ENCODE results near the gene C1QTNF12. TPM values are rescaled to one million over a fixed set of nuclear protein-coding genes. Genes with fewer than 3 reads are reported as not detected.

The C1QTNF12 gene
- total RNA-seq, 2 donors from 2014 or later = 21.3 to 34.2 TPM

DNA sequence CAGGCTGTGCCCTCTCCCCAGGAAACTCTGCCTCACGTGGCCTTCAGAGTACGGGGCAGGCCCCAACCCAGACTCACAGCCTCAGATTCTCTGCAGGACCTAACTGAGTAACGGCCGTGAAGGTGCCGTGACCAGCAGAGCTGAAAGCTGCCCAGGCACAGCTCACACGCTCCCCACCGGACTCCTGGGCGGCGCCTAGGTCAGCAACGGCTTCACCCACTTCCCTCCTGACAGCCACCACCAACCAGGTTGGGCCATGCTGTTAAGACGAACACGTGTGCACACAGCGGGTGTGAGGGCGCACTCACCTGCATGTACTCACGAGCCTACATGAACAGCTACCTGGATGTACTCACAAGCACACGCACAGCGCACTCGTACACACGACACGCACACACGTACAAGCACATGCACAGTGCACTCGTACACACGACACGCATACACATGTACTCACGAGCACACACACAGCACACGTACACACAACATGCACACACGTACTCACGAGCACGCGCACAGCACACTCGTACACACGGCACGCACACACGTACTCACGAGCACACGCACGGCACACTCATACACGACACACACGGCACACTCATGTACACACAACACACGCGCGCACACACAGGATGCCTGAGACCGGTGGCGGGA, 23.8 kb downstream of the C1QTNF12 start:
- DNase-seq = no peak
- no peak overlapping the region for H3K9ac ChIP-seq (ENCODE audit: low read depth in 2 of 2, low read length in 2 of 2)
- no peaks in the 10 kb centered on the region for H3K27me3 ChIP-seq
- peaks cover 6% of the 10 kb centered on the region for H3K4me1 ChIP-seq
- H3K9me3 ChIP-seq = no peaks in the 10 kb centered on the region
- H3K27ac ChIP-seq = no peak overlapping the region
- TF ChIP-seq, protein P1, sequence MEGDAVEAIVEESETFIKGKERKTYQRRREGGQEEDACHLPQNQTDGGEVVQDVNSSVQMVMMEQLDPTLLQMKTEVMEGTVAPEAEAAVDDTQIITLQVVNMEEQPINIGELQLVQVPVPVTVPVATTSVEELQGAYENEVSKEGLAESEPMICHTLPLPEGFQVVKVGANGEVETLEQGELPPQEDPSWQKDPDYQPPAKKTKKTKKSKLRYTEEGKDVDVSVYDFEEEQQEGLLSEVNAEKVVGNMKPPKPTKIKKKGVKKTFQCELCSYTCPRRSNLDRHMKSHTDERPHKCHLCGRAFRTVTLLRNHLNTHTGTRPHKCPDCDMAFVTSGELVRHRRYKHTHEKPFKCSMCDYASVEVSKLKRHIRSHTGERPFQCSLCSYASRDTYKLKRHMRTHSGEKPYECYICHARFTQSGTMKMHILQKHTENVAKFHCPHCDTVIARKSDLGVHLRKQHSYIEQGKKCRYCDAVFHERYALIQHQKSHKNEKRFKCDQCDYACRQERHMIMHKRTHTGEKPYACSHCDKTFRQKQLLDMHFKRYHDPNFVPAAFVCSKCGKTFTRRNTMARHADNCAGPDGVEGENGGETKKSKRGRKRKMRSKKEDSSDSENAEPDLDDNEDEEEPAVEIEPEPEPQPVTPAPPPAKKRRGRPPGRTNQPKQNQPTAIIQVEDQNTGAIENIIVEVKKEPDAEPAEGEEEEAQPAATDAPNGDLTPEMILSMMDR (IDR thresholded peaks at IDR 0.05) = no peak
- intact Hi-C loops (cut with DNase I) = loop anchor here (10.0 kb wide), 1 partner anchor 48 kb away; the partner anchor contains the start of gene TTLL10
- H3K4me3 ChIP-seq = no peak overlapping the region
- peaks cover 29% of the 10 kb centered on the region for H3K36me3 ChIP-seq

GRCh38 chr1:1221887-1222574, 24.5 kb downstream of the C1QTNF12 start:
- Histone ChIP-seq H3K4me1 (peaks cover 6% of the 10 kb centered on the region), H3K4me3 (no peak overlapping the region), H3K9me3 (no peaks in the 10 kb centered on the region), H3K36me3 (peaks cover 31% of the 10 kb centered on the region), H3K9ac (ENCODE audit: low read depth in 2 of 2, low read length in 2 of 2) (no peak overlapping the region), H3K27ac (no peak overlapping the region), H3K27me3 (no peaks in the 10 kb centered on the region)
- peak; percentile 67 for DNase-seq
- TF ChIP-seq, protein P1 (IDR thresholded peaks at IDR 0.05) = no peak
- intact Hi-C loops (cut with DNase I) = loop anchor here (10.0 kb wide), 1 partner anchor 47 kb away; the partner anchor contains the start of gene TTLL10

DNA sequence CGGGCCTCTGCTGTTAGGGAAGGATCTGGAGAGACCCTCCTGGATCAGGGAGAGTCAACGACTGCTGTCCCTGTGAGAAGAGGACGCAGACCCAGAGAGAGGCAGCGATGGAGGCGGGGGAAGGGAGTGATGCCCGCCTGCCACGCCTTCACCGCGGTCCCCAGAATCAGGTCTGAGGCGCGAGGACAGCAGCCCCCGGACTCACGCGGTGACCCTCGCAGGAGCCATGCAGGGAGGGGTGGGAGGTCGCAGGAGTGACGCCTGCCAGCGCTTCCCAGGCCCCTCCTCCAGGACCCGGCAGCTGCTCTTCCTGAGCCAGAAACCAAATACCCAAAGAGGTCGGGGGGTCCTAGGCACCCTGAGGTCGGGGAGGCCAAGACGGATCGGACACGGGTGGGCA, 26.3 kb downstream of the C1QTNF12 start:
- intact Hi-C loops (cut with DNase I) = loop anchor here (10.0 kb wide), 1 partner anchor 45 kb away; the partner anchor contains the start of gene TTLL10
- DNase-seq = no peak
- H3K36me3 ChIP-seq = peaks cover 31% of the 10 kb centered on the region

DNA sequence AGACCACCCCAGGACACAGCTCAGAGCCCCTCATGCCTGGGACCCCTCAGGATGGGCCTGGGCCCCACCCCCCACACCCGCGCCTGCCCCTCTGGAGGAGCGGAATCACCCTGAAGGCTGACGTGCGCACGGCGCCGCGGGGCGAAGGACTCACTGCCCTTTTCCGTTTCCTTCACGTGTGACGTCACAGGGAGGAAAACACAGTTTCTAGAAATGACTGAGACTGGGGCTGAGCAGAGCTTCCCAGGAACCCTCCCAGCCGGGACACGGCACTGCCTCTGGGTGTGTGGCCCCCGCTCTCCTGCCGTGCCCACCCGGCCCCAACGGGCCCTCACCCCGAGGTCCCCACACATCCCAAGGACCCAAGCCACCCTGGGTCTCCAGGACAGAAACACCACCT, 27.2 kb downstream of the C1QTNF12 start:
- peaks cover 6% of the 10 kb centered on the region for H3K4me1 ChIP-seq
- H3K9ac ChIP-seq (ENCODE audit: low read depth in 2 of 2, low read length in 2 of 2) = no peak overlapping the region
- peaks cover 31% of the 10 kb centered on the region for H3K36me3 ChIP-seq
- intact Hi-C loops (cut with DNase I) = no loop called here
- H3K4me3 ChIP-seq = no peak overlapping the region
- TF ChIP-seq, protein P1 (IDR thresholded peaks at IDR 0.05) = no peak
- H3K27ac ChIP-seq = no peak overlapping the region
- H3K9me3 ChIP-seq = no peaks in the 10 kb centered on the region
- no peak for DNase-seq
- H3K27me3 ChIP-seq = no peaks in the 10 kb centered on the region

More for the DNA sequence above, 26.3 kb downstream of the C1QTNF12 start:
- Histone ChIP-seq H3K27ac (no peak overlapping the region), H3K9me3 (no peaks in the 10 kb centered on the region), H3K27me3 (no peaks in the 10 kb centered on the region), H3K4me1 (peaks cover 6% of the 10 kb centered on the region), H3K4me3 (no peak overlapping the region), H3K9ac (ENCODE audit: low read depth in 2 of 2, low read length in 2 of 2) (no peak overlapping the region)
- TF ChIP-seq, protein P1 (IDR thresholded peaks at IDR 0.05) = no peak

DNA sequence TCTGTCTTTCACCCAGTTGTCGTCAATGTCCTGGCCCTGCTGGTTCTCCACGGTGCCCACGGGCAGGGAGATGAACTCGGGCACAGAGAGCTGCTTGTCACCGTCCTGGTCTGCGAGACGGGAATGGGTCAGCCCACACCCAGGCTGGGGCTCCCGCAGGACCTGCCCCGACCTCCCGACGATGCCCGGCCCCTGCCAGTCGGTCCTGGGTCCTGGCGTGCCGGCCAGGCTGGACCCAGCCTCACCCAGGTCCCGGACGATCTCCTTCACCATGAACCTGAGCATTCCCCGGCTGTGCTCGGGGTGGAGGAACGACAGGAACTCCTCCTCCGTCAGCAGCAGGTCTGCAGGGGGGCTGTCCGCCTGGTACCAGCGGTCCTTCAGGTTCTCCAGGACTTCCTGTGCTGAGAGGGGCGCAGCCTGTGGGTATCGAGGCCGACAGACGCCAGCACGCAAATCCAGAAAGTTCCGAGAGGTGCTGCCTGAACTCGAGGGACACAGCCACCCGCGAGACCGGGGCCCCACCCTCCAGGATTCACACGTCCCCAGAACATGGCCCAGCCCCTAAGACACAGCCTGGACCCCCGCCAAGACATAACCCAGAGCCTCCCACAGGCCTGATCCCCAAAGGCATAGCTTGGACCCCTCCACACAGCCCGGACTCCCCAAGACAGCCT, 27.9 kb downstream of the C1QTNF12 start:
- Histone ChIP-seq H3K27ac (no peak overlapping the region), H3K27me3 (no peaks in the 10 kb centered on the region), H3K4me1 (peaks cover 6% of the 10 kb centered on the region), H3K9ac (ENCODE audit: low read depth in 2 of 2, low read length in 2 of 2) (no peak overlapping the region), H3K4me3 (no peak overlapping the region), H3K36me3 (peaks cover 31% of the 10 kb centered on the region), H3K9me3 (no peaks in the 10 kb centered on the region)
- intact Hi-C loops (cut with DNase I) = no loop called here
- DNase-seq = no peak
- TF ChIP-seq, protein P1 (IDR thresholded peaks at IDR 0.05) = no peak

Measured in colonic mucosa (tissue), 4 donors.